ENCODE results near the gene SH3BP2. TPM values are rescaled to one million over a fixed set of nuclear protein-coding genes. Genes with fewer than 3 reads are reported as not detected.

The SH3BP2 gene
- total RNA-seq, 1 donor from 2014 or later: 43.2 TPM

DNA sequence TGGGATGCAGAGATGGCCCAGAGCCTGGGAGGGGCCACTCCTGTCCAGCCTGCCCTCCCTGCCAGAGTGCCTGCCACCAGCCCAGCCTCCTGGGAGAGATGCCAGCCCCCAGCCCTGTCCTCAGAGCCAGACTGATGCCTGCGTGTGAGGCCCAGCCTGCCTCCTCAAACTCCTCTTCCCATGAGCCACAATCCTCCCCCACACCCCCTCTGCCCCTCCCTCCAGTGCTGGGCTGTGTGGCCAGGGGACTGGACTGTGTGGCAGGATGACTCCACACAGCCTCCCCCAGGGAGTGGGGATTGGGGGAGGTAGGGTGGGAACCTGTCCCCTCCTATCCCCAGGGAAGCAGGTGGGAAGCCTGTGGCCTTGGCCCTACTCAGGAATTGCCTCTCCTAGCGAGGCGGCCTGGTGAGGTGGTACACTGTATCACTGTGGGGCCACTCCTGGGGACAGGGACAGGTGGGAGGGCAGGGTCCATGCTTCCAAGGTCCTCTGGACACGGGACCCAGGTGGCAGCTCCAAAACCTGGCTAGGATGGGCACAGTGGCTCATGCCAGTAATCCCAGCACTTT is 4.3 kb upstream of the SH3BP2 start:
- peaks cover 4% of the 10 kb centered on the region for H3K9me3 Mint-ChIP-seq
- intact Hi-C loops (cut with micrococcal nuclease): no loop called here
- ATAC-seq (ENCODE audit: low read depth): no peak
- H3K4me1 Mint-ChIP-seq: peaks cover 73% of the 10 kb centered on the region
- TF ChIP-seq, protein P1, sequence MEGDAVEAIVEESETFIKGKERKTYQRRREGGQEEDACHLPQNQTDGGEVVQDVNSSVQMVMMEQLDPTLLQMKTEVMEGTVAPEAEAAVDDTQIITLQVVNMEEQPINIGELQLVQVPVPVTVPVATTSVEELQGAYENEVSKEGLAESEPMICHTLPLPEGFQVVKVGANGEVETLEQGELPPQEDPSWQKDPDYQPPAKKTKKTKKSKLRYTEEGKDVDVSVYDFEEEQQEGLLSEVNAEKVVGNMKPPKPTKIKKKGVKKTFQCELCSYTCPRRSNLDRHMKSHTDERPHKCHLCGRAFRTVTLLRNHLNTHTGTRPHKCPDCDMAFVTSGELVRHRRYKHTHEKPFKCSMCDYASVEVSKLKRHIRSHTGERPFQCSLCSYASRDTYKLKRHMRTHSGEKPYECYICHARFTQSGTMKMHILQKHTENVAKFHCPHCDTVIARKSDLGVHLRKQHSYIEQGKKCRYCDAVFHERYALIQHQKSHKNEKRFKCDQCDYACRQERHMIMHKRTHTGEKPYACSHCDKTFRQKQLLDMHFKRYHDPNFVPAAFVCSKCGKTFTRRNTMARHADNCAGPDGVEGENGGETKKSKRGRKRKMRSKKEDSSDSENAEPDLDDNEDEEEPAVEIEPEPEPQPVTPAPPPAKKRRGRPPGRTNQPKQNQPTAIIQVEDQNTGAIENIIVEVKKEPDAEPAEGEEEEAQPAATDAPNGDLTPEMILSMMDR (IDR thresholded peaks at IDR 0.05): no peak
- DNase-seq: peak; percentile 17
- peak overlapping the region; percentile 93 for H3K27ac Mint-ChIP-seq
- H3K36me3 Mint-ChIP-seq (ENCODE audit: low read depth): no peaks in the 10 kb centered on the region
- ChIA-PET POLR2A (interaction anchor here (1.0 to 2.3 kb wide), 3 partner anchors 44 to 130 kb away, joined by 3 to 9 read pairs (median 5); no protein-coding TSS in a partner anchor), CTCF (no interaction called here)
- no peak overlapping the region for H3K4me3 Mint-ChIP-seq
- H3K27me3 Mint-ChIP-seq: no peaks in the 10 kb centered on the region

DNA sequence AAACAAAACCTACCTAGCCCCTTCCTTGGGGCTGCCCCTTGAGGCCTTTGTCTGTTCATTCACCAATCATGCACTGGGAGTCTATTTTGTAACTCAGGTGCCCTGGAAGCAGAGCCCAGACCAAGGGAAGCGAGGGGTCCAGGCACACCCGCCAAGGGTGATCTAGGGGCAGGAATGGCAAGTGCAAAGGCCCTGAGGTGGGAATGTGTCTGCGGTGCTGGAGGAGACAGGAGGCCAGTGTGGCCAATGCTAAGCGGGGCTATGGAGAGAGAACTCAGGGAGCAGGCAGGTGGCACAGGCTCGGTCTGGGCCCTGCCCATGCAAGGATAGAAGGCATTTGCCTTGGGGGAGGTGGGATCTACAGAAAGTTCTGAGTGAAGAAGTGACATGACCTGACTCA is 3.5 kb upstream of the SH3BP2 start:
- no peak overlapping the region for H3K4me3 Mint-ChIP-seq
- ChIA-PET CTCF (no interaction called here), POLR2A (no interaction called here)
- no peaks in the 10 kb centered on the region for H3K27me3 Mint-ChIP-seq
- H3K36me3 Mint-ChIP-seq (ENCODE audit: low read depth): no peaks in the 10 kb centered on the region
- peaks cover 78% of the 10 kb centered on the region for H3K4me1 Mint-ChIP-seq
- H3K9me3 Mint-ChIP-seq: no peaks in the 10 kb centered on the region
- TF ChIP-seq, protein P1 (IDR thresholded peaks at IDR 0.05): no peak
- DNase-seq (peak; percentile 16), ATAC-seq (ENCODE audit: low read depth) (no peak)
- peak overlapping the region; percentile 38 for H3K27ac Mint-ChIP-seq
- intact Hi-C loops (cut with micrococcal nuclease): no loop called here

DNA sequence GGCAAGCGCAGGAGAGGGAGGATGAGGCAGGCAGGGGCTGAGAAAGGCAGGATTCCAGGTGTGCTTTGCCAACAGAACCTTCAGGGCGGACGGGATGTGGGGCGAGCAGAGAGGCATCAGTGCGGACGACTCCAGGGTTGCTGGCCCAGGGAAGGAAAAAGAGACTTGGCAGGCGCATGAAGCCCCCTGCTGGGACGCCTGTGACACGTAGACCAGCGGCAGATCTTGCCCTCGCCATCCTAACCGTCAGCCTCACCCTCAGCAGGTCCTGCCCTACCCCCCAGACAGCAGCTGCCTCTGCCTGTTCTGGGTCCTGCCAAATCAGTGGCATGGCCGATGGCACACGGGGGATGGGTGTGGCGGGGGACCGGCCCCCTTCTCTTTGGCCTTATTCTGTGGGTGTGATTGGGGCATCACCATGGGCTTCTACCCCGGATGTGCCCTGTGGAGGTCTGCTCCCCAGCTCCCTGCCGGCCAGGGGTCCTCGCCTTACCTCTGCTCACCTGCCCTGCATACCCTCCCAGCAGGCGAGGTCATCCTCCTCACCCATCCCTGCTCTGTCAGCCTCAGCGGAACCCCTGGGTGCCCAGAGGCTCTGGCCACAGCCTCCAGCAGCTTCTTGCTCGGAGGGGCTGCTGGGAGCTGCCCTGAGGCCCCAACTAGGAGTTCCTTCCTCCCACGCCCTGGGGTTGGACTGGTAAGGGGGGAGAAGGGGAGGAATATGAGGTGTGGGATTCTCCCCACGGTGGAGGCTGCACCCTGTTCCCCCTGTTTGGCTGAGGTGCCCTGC is 2.9 kb upstream of the SH3BP2 start:
- ATAC-seq (ENCODE audit: low read depth): no peak
- H3K4me1 Mint-ChIP-seq: peaks cover 84% of the 10 kb centered on the region
- DNase-seq: no peak
- TF ChIP-seq, protein P1 (IDR thresholded peaks at IDR 0.05): no peak
- H3K9me3 Mint-ChIP-seq: no peaks in the 10 kb centered on the region
- POLR2A ChIA-PET: interaction anchor here (0.7 to 1.2 kb wide), 3 partner anchors 9 to 48 kb away, joined by 3 to 4 read pairs (median 4); no protein-coding TSS in a partner anchor
- no peaks in the 10 kb centered on the region for H3K27me3 Mint-ChIP-seq
- CTCF ChIA-PET: no interaction called here
- no peaks in the 10 kb centered on the region for H3K36me3 Mint-ChIP-seq (ENCODE audit: low read depth)
- no peak overlapping the region for H3K4me3 Mint-ChIP-seq
- intact Hi-C loops (cut with micrococcal nuclease): no loop called here
- H3K27ac Mint-ChIP-seq: peak overlapping the region; percentile 38

DNA sequence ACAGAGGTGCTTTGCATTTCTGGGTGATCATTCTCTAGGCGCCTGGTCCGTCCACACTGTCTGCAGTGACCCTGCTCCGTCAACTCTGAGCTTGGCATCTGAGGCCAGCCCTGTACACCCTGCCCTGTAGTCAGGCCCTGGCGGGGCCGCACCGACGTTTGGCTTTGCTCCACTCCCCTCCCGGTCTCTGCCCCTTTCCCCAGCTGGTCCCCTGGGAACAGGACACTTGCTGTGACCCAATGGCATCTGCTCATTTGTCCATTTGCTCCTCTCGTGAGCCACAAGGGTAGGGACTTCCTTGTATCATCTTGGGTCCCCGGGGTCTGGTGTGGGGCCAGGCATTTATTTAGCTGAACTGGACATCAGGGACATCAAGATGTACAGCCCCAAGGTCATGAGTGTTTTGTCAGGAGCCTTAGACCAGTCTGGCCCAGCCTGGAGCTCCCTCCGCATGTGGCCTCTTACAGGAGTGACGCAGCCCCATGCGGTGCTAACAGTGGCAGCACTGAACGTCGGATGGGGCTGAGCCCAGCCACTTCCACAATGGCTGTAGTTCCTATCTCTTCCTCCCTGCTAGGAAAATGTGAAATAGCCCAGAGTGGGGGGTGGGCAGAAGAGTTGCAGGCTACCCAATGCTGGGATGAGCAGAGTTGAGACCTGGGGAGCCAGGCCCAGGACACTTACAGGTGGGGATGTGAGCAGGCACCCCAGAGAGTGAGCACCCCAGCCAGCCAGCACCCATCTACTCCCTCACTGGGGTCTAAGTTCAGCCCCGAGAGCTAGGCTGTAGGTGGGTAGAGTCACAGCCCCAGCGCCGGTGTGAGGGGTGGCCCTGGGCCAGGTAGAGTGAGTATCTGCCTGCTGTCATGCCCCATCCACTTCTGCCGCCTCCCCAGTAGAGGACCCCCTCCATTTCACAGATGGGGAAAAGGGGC is 2.0 kb upstream of the SH3BP2 start:
- DNase-seq: peak; percentile 18
- intact Hi-C loops (cut with micrococcal nuclease): loop anchor here (1.0 kb wide), 1 partner anchor 10 kb away; no protein-coding TSS in a partner anchor
- ChIA-PET CTCF (no interaction called here), POLR2A (interaction anchor here (0.5 to 1.2 kb wide), 4 partner anchors 8 to 62 kb away, joined by 3 to 9 read pairs (median 4); no protein-coding TSS in a partner anchor)
- Mint-ChIP-seq H3K36me3 (ENCODE audit: low read depth) (no peaks in the 10 kb centered on the region), H3K27me3 (no peaks in the 10 kb centered on the region), H3K9me3 (no peaks in the 10 kb centered on the region), H3K4me1 (peaks cover 86% of the 10 kb centered on the region), H3K27ac (peak overlapping the region; percentile 56), H3K4me3 (no peak overlapping the region)
- no peak for ATAC-seq (ENCODE audit: low read depth)
- TF ChIP-seq, protein P1 (IDR thresholded peaks at IDR 0.05): no peak

Measured in activated B cell treated with CpG ODN at 0.5 μM for 24 hours (primary cell).